CD4-positive, alpha-beta T cell treated with Interferon gamma for 1 hour (primary cell): ENCODE data around the gene MBD4.
"Not testable (repeated sequence)": the region's sequence is repeated elsewhere in the genome, so short reads cannot be mapped to it uniquely, and the experiment has no call there.

Experiments used
- DNase-seq: peaks from one replicate; pipeline ENCODE4 v3.0.0-alpha.2; 2020

The MBD4 gene

GRCh38 chr3:129403450-129403849, 36.3 kb downstream of the MBD4 start:
- no peak for DNase-seq

GRCh38 chr3:129402616-129403015, 37.1 kb downstream of the MBD4 start:
- DNase-seq, result no peak

- no peak for DNase-seq
Observed at GRCh38 chr3:129402210-129402609, 37.5 kb downstream of the MBD4 start.

GRCh38 chr3:129399895-129400357, 39.8 kb downstream of the MBD4 start:
- no peak for DNase-seq

GRCh38 chr3:129399145-129399894, 40.4 kb downstream of the MBD4 start:
- DNase-seq, result peak; percentile 79

GRCh38 chr3:129398803-129399144, 41.0 kb downstream of the MBD4 start:
- DNase-seq, result no peak

GRCh38 chr3:129393760-129394564, 45.8 kb downstream of the MBD4 start:
- not testable (repeated sequence) for DNase-seq

- DNase-seq, result no peak
Observed at GRCh38 chr3:129393271-129393670, 46.5 kb downstream of the MBD4 start.

- DNase-seq, result not testable (repeated sequence)
Observed at GRCh38 chr3:129392106-129392887, 47.5 kb downstream of the MBD4 start.

- DNase-seq, result not testable (repeated sequence)
Observed at GRCh38 chr3:129391583-129391982, 48.2 kb downstream of the MBD4 start.

- no peak for DNase-seq
Observed at GRCh38 chr3:129389572-129389937, 50.2 kb downstream of the MBD4 start.

GRCh38 chr3:129388791-129389571, 50.8 kb downstream of the MBD4 start:
- not testable (repeated sequence) for DNase-seq

GRCh38 chr3:129387487-129387886, 52.3 kb downstream of the MBD4 start:
- no peak for DNase-seq

- DNase-seq, result no peak
Observed at GRCh38 chr3:129386984-129387383, 52.8 kb downstream of the MBD4 start.

GRCh38 chr3:129385507-129385906, 54.2 kb downstream of the MBD4 start:
- not testable (repeated sequence) for DNase-seq

GRCh38 chr3:129384594-129385323, 55.0 kb downstream of the MBD4 start:
- no peak for DNase-seq

- not testable (repeated sequence) for DNase-seq
Observed at GRCh38 chr3:129384103-129384502, 55.6 kb downstream of the MBD4 start.

- peak; percentile 32 for DNase-seq
Observed at GRCh38 chr3:129383292-129383860, 56.4 kb downstream of the MBD4 start.

GRCh38 chr3:129382366-129382765, 57.4 kb downstream of the MBD4 start:
- DNase-seq, result no peak
